Kidney epithelial cell (primary cell): Measurements from ENCODE around the gene GRB10. TPM values are rescaled to one million over a fixed set of nuclear protein-coding genes. Genes with fewer than 3 reads are reported as not detected.

ENCODE experiments used
- DNase-seq: peaks from one replicate; pipeline ENCODE4 v3.0.0-alpha.2; 2010; ENCODE audit warnings: low read depth
- H3K27me3 ChIP-seq: 2 replicates; pipeline ENCODE4 v1.6.0; 2011; ENCODE audit warnings: low read length; ENCODE audit not compliant: control insufficient read depth, insufficient read depth
- H3K36me3 ChIP-seq: 2 replicates; pipeline ENCODE4 v1.5.1; 2011; ENCODE audit warnings: low read length; ENCODE audit not compliant: control insufficient read depth, insufficient read depth
- H3K4me3 ChIP-seq: 2 replicates; pipeline ENCODE4 v1.5.1; 2011; ENCODE audit warnings: low read depth, mild to moderate bottlenecking, control low read depth, low read length
- CTCF ChIP-seq: IDR thresholded peaks from 2 replicates; pipeline ENCODE4 v1.5.1; 2011; ENCODE audit warnings: mild to moderate bottlenecking, moderate library complexity, low read length, control low read depth, inconsistent platforms; ENCODE audit not compliant: insufficient read depth, poor library complexity, severe bottlenecking
- total RNA-seq: library from RNA; depleted of rRNA; stranded (reverse); fragments of >200 nt; gene quantifications from 2 replicates; pipeline ENCODE4 v1.2.3, GENCODE V29; 2015

The GRB10 gene
- total RNA-seq, 1 donor from 2014 or later = 86.3 TPM

GRCh38 chr7:50771120-50772002, 11.3 kb downstream of the GRB10 start:
- Histone ChIP-seq H3K4me3 (no peak overlapping the region), H3K27me3 (no peaks in the 10 kb centered on the region), H3K36me3 (no peaks in the 10 kb centered on the region)
- DNase-seq = no peak
- no peak for TF ChIP-seq CTCF

GRCh38 chr7:50768485-50769474, 13.9 kb downstream of the GRB10 start:
- Histone ChIP-seq H3K4me3 (no peak overlapping the region), H3K27me3 (no peaks in the 10 kb centered on the region), H3K36me3 (no peaks in the 10 kb centered on the region)
- no peak for TF ChIP-seq CTCF
- DNase-seq = no peak

- H3K27me3 ChIP-seq = no peaks in the 10 kb centered on the region
- no peak overlapping the region for H3K4me3 ChIP-seq
- TF ChIP-seq CTCF = no peak
- H3K36me3 ChIP-seq = no peaks in the 10 kb centered on the region
- DNase-seq = no peak
Observed at GRCh38 chr7:50766849-50767207, 15.9 kb downstream of the GRB10 start.

- Histone ChIP-seq H3K36me3 (no peaks in the 10 kb centered on the region), H3K4me3 (no peak overlapping the region), H3K27me3 (no peaks in the 10 kb centered on the region)
- no peak for DNase-seq
- no peak for TF ChIP-seq CTCF
Observed at GRCh38 chr7:50766106-50766848, 16.4 kb downstream of the GRB10 start.

- H3K27me3 ChIP-seq = no peaks in the 10 kb centered on the region
- no peaks in the 10 kb centered on the region for H3K36me3 ChIP-seq
- no peak for TF ChIP-seq CTCF
- no peak for DNase-seq
- no peak overlapping the region for H3K4me3 ChIP-seq
Observed at GRCh38 chr7:50762337-50762736, 20.4 kb downstream of the GRB10 start.
